Stomach (tissue), 9 donors: ENCODE data around the gene MESD. TPM values are rescaled to one million over a fixed set of nuclear protein-coding genes. Genes with fewer than 3 reads are reported as not detected.

Experiments
- DNase-seq, 2 donors: peaks; one replicate each; pipeline versions ENCODE4 v3.0.0 to v3.0.0-alpha.2; 2013 to 2019
- H3K27ac ChIP-seq, 5 donors: fragments of 200-600 bp in 4 of 5; sonication (generic) in 4 of 5; one replicate each; pipeline ENCODE4 v1.5.1; 2013 to 2019; ENCODE audit warnings: mild to moderate bottlenecking in 1 of 5, moderate library complexity in 1 of 5
- H3K27me3 ChIP-seq, 3 donors: fragments of 200-600 bp; sonication (generic); one replicate each; pipeline ENCODE4 v1.5.1; 2017 to 2019; ENCODE audit warnings: mixed run types in 1 of 3
- H3K36me3 ChIP-seq, 4 donors: fragments of 200-600 bp; sonication (generic); 1 replicate in 3 of 4; 2 replicates in 1 of 4; pipeline ENCODE4 v1.5.1; 2016 to 2019
- H3K4me1 ChIP-seq, 4 donors: fragments of 200-600 bp; sonication (generic); one replicate each; pipeline ENCODE4 v1.5.1; 2016 to 2019
- H3K4me3 ChIP-seq, 4 donors: fragments of 200-600 bp; sonication (generic) in 3 of 4; one replicate each; pipeline ENCODE4 v1.5.1; 2016 to 2019; ENCODE audit warnings: mild to moderate bottlenecking in 1 of 4
- H3K9me3 ChIP-seq, 4 donors: fragments of 200-600 bp; sonication (generic); one replicate each; pipeline ENCODE4 v1.5.1; 2016 to 2019
- CTCF ChIP-seq, 7 experiments: fragments of 450-650 bp in 4 of 7; fragments of 200-600 bp in 3 of 7; sonication (generic) in 3 of 7; IDR thresholded peaks; one replicate each; pipeline ENCODE4 v1.5.1; 2016 to 2019; ENCODE audit warnings: antibody characterized with exemption in 7 of 7, control low read depth in 2 of 7, mild to moderate bottlenecking in 1 of 7
- EP300 ChIP-seq: sonication (generic); formaldehyde crosslinking; IDR thresholded peaks from one replicate; pipeline ENCODE4 v1.6.1; 2017; ENCODE audit warnings: antibody characterized with exemption
- POLR2A ChIP-seq, 4 donors: fragments of 450-650 bp; IDR thresholded peaks; one replicate each; pipeline ENCODE4 v1.6.1; 2016; ENCODE audit warnings: antibody characterized with exemption in 4 of 4, control low read depth in 2 of 4, mild to moderate bottlenecking in 1 of 4, moderate library complexity in 1 of 4
- POLR2AphosphoS5 ChIP-seq, 3 donors: sonication (generic); formaldehyde crosslinking; IDR thresholded peaks; one replicate each; pipeline ENCODE4 v1.6.1; 2016; ENCODE audit warnings: antibody characterized with exemption in 3 of 3
- WGBS, 5 donors: extraction: QIAGEN DNeasy Blood & Tissue Kit in 3 of 5; methylation state at CpG; one replicate each; pipeline versions ENCODE4 v1.1.5 to v1.1.7; 2013 to 2018; 5-methylcytosine and 5-hydroxymethylcytosine counted together
- intact Hi-C: fragments of 100-400 bp; cut with DNase I; formaldehyde crosslinking; loops from one replicate; pipeline ENCODE4 v1.15.1; 2023; ENCODE audit warnings: low total_unique reads
- polyA plus RNA-seq, 3 donors: library from polyadenylated mRNA; stranded (reverse); fragments of 200-250 nt; gene quantifications; one replicate each; pipeline ENCODE4 v1.2.3, GENCODE V29; 2013
- total RNA-seq, 5 donors: library from RNA; depleted of rRNA; stranded (reverse); fragments of >200 nt; gene quantifications; one replicate each; pipeline versions ENCODE4 v1.1.0 to v1.2.3, GENCODE V29; 2014 to 2016
- donor health status: healthy with polysubstance abuse.
- donor health status: Bipolar disorder and iron deficiency.
- donor health status: healthy.

The MESD gene
- total and polyA plus RNA-seq, 8 donors: 5.5 to 34.8 (median 15.7) TPM

GRCh38 chr15:80924278-80924677 lies 65.3 kb downstream of the MESD start:
- TF ChIP-seq POLR2A (IDR thresholded peaks at IDR 0.05): no peak
- TF ChIP-seq POLR2AphosphoS5 (IDR thresholded peaks at IDR 0.05): no peak
- no peak for TF ChIP-seq EP300
- TF ChIP-seq CTCF (IDR thresholded peaks at IDR 0.05): no peak
- H3K9me3 ChIP-seq: no peaks in the 10 kb centered on the region
- H3K4me3 ChIP-seq: no peak overlapping the region
- H3K4me1 ChIP-seq: no peaks in the 10 kb centered on the region
- peaks cover 0 to 20% (median 9%) of the 10 kb centered on the region in 4 donors for H3K36me3 ChIP-seq
- WGBS, 5 donors: 91 to 96% (median 94%) methylated on average over 3 to 4 of the region's 4 CpGs
- no peak overlapping the region for H3K27ac ChIP-seq
- intact Hi-C loops: no loop called here
- no peaks in the 10 kb centered on the region for H3K27me3 ChIP-seq
- DNase-seq: no peak

DNA sequence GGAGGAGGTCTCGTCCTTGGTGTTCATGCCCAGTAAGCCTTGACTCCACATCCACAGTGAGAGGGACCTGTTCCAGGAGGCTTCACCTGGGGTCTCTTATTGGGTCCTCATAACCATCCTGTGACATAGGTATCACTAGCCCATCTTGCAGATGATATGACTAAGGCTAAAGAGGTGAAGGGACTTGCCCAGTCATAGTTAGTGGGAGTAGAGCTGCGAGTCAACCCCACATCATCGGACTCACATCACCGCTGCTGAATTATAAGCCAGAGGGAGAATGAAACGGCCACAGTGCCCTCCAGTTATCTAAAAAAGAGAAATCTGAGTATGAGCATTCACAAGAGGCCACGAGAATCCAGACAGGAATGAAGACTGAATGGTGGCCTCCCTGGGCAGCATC lies 66.0 kb downstream of the MESD start:
- no peak overlapping the region for H3K27ac ChIP-seq
- intact Hi-C loops: no loop called here
- TF ChIP-seq POLR2AphosphoS5 (IDR thresholded peaks at IDR 0.05) (no peak), EP300 (no peak), POLR2A (IDR thresholded peaks at IDR 0.05) (no peak), CTCF (IDR thresholded peaks at IDR 0.05) (no peak)
- peaks cover 0 to 20% (median 9%) of the 10 kb centered on the region in 4 donors for H3K36me3 ChIP-seq
- WGBS, 5 donors: 86 to 96% (median 94%) methylated on average over 6 of the region's 6 CpGs
- H3K4me1 ChIP-seq: no peaks in the 10 kb centered on the region
- DNase-seq: no peak
- H3K27me3 ChIP-seq: no peaks in the 10 kb centered on the region
- no peak overlapping the region for H3K4me3 ChIP-seq
- no peaks in the 10 kb centered on the region for H3K9me3 ChIP-seq

DNA sequence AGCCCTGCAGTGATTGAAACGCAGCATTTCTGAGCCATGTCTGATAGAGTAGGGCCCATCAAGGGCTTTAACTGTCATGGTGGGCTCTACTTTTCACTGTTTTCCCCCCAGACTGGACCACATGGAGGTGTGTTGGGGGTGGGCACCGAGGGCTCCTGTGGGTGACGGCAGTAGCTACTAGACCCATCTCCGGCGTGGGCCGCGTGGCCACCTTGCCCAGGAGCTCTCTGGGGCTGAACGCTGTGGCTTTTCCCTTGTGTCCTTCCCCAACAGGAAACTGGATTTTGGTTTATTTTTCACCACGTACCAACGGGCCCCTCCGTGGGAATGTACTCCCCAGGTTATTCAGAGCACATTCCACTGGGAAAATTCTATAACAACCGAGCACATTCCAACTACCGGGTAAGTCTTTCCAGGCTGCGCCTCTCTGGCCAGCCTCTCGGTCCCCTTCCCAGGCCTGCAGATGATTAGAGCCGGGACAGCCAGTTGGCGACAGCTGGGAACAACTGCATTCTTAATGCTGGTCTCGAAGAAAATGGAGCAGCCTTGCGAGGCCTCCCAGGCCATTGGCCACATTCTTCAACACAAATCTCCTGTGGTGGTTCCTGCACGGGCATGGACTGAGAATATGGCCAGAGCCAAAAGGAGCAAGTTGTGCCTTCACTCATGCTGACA lies 67.7 kb downstream of the MESD start:
- no peak for DNase-seq
- whole genome bisulfite sequencing, 5 donors: 91 to 96% (median 96%) methylated on average over 19 to 20 of the region's 20 CpGs
- no peaks in the 10 kb centered on the region for H3K4me1 ChIP-seq

GRCh38 chr15:80920271-80920699 lies 69.3 kb downstream of the MESD start:
- no peak for DNase-seq
- intact Hi-C loops: no loop called here

More for the DNA sequence above, 67.7 kb downstream of the MESD start:
- Histone ChIP-seq H3K9me3 (no peaks in the 10 kb centered on the region), H3K36me3 (peaks cover 0 to 20% (median 9%) of the 10 kb centered on the region in 4 donors), H3K27me3 (no peaks in the 10 kb centered on the region), H3K4me3 (no peak overlapping the region), H3K27ac (no peak overlapping the region)
- intact Hi-C loops: no loop called here
- no peak for TF ChIP-seq CTCF (IDR thresholded peaks at IDR 0.05)
- TF ChIP-seq EP300: no peak
- TF ChIP-seq POLR2AphosphoS5 (IDR thresholded peaks at IDR 0.05): no peak
- no peak for TF ChIP-seq POLR2A (IDR thresholded peaks at IDR 0.05)

More at GRCh38 chr15:80920271-80920699, 69.3 kb downstream of the MESD start:
- Histone ChIP-seq H3K36me3 (peaks cover 0 to 20% (median 9%) of the 10 kb centered on the region in 4 donors), H3K27ac (no peak overlapping the region), H3K4me1 (no peaks in the 10 kb centered on the region), H3K27me3 (no peaks in the 10 kb centered on the region), H3K4me3 (no peak overlapping the region), H3K9me3 (no peaks in the 10 kb centered on the region)
- WGBS, 5 donors: 66 to 77% (median 69%) methylated on average over 5 of the region's 5 CpGs
- TF ChIP-seq POLR2A (IDR thresholded peaks at IDR 0.05) (no peak), POLR2AphosphoS5 (IDR thresholded peaks at IDR 0.05) (no peak), CTCF (IDR thresholded peaks at IDR 0.05) (no peak), EP300 (no peak)
